Endothelial cell of umbilical vein (primary cell): ENCODE measurements around the gene HOXB5.

Experiments
- CTCF ChIP-seq, 2 donors: IDR thresholded peaks; 1 replicate in 1 of 2; 2 replicates in 1 of 2; pipeline ENCODE4 v1.5.1; 2011; ENCODE audit warnings: low read length in 2 of 2, mild to moderate bottlenecking in 2 of 2, moderate library complexity in 2 of 2, control low read depth in 1 of 2, inconsistent platforms in 1 of 2, low read depth in 1 of 2; ENCODE audit not compliant: insufficient read depth in 1 of 2; ENCODE audit errors: extremely low read depth in 1 of 2
- FOS ChIP-seq: IDR thresholded peaks from 2 replicates; pipeline ENCODE4 v1.6.1; 2011; ENCODE audit warnings: mild to moderate bottlenecking, low read length, moderate library complexity, borderline replicate concordance; ENCODE audit not compliant: insufficient read depth
- MAX ChIP-seq: IDR thresholded peaks from 2 replicates; pipeline ENCODE4 v1.6.1; 2011; ENCODE audit not compliant: insufficient read depth, insufficient read length
- MYC ChIP-seq: IDR thresholded peaks from one replicate; pipeline ENCODE4 v1.6.1; 2011; ENCODE audit warnings: mild to moderate bottlenecking, low read depth, low read length
- POLR2A ChIP-seq: IDR thresholded peaks from 2 replicates; pipeline ENCODE4 v1.6.1; 2012; ENCODE audit warnings: low read depth, mild to moderate bottlenecking, control low read depth, low read length
- POLR2AphosphoS5 ChIP-seq: IDR thresholded peaks from 2 replicates; pipeline ENCODE4 v1.6.1; 2012; ENCODE audit warnings: low read depth, mild to moderate bottlenecking, control low read depth, low read length, moderate library complexity; ENCODE audit not compliant: insufficient read depth

- no peak for TF ChIP-seq POLR2A
- no peak for TF ChIP-seq MYC
- TF ChIP-seq CTCF (IDR thresholded peaks at IDR 0.05; ENCODE audit: extremely low read depth in 1 of 2, insufficient read depth in 1 of 2, low read depth in 1 of 2, low read length in 2 of 2), result no peak
- no peak for TF ChIP-seq MAX
- TF ChIP-seq FOS, result no peak
- TF ChIP-seq POLR2AphosphoS5, result no peak
These were observed 5.8 kb upstream of the HOXB5 start for GRCh38 chr17:48599354-48599753.
